Uterus (tissue), 4 donors: ENCODE measurements around the gene NEU4. TPM values are rescaled to one million over a fixed set of nuclear protein-coding genes. Genes with fewer than 3 reads are reported as not detected.
"Not testable (repeated sequence)": the region's sequence is repeated elsewhere in the genome, so short reads cannot be mapped to it uniquely, and the experiment has no call there.

ENCODE experiments used
- DNase-seq, 2 donors: peaks; one replicate each; pipeline ENCODE4 v3.0.0-alpha.2; 2019 to 2020
- H3K27ac ChIP-seq, 2 donors: fragments of 200-600 bp; sonication (generic); 1 replicate in 1 of 2; 2 replicates in 1 of 2; pipeline ENCODE4 v1.5.1; 2016 to 2018
- H3K27me3 ChIP-seq, 2 donors: fragments of 200-600 bp; sonication (generic); one replicate each; pipeline ENCODE4 v1.5.1; 2018 to 2019; ENCODE audit warnings: control low read depth in 1 of 2
- H3K36me3 ChIP-seq, 2 donors: fragments of 200-600 bp; sonication (generic); one replicate each; pipeline ENCODE4 v1.5.1; 2019; ENCODE audit warnings: control low read depth in 1 of 2
- H3K4me1 ChIP-seq, 2 donors: fragments of 200-600 bp; sonication (generic); one replicate each; pipeline ENCODE4 v1.5.1; 2018 to 2019; ENCODE audit warnings: control low read depth in 1 of 2
- H3K4me3 ChIP-seq, 2 donors: fragments of 200-600 bp; sonication (generic); 1 replicate in 1 of 2; 2 replicates in 1 of 2; pipeline ENCODE4 v1.5.1; 2018 to 2019; ENCODE audit warnings: mild to moderate bottlenecking in 1 of 2
- H3K9me3 ChIP-seq, 2 donors: fragments of 200-600 bp; sonication (generic); one replicate each; pipeline ENCODE4 v1.5.1; 2019; ENCODE audit warnings: control low read depth in 1 of 2
- POLR2A ChIP-seq, 2 donors: fragments of 450-650 bp; IDR thresholded peaks; one replicate each; pipeline ENCODE4 v1.6.1; 2016; ENCODE audit warnings: antibody characterized with exemption in 2 of 2, mild to moderate bottlenecking in 1 of 2, moderate library complexity in 1 of 2
- intact Hi-C: fragments of 100-400 bp; cut with DNase I; formaldehyde crosslinking; loops from one replicate; pipeline ENCODE4 v1.15.1; 2023; ENCODE audit warnings: low total_unique reads
- total RNA-seq, 4 donors: library from RNA; depleted of rRNA in 3 of 4; stranded (reverse); fragments of >200 nt in 3 of 4; gene quantifications; one replicate each; pipeline versions ENCODE4 v1.1.0 to v1.2.4, GENCODE V29; 2014 to 2023
- TF ChIP-seq, protein P1 (sequence below), 4 experiments: fragments of 200-600 bp in 2 of 4; fragments of 450-650 bp in 2 of 4; sonication (generic) in 2 of 4; IDR thresholded peaks; one replicate each; pipeline ENCODE4 v1.5.1; 2016 to 2019; ENCODE audit warnings: antibody characterized with exemption in 4 of 4, mild to moderate bottlenecking in 2 of 4, moderate library complexity in 1 of 4
- donor health status: DM: yes; HTN: yes; CAD: no.

NEU4 gene, protein sequence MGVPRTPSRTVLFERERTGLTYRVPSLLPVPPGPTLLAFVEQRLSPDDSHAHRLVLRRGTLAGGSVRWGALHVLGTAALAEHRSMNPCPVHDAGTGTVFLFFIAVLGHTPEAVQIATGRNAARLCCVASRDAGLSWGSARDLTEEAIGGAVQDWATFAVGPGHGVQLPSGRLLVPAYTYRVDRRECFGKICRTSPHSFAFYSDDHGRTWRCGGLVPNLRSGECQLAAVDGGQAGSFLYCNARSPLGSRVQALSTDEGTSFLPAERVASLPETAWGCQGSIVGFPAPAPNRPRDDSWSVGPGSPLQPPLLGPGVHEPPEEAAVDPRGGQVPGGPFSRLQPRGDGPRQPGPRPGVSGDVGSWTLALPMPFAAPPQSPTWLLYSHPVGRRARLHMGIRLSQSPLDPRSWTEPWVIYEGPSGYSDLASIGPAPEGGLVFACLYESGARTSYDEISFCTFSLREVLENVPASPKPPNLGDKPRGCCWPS
- under 1 TPM in 2 of 4 donors, not detected in 2; 0.21 to 0.29 TPM for total RNA-seq

DNA sequence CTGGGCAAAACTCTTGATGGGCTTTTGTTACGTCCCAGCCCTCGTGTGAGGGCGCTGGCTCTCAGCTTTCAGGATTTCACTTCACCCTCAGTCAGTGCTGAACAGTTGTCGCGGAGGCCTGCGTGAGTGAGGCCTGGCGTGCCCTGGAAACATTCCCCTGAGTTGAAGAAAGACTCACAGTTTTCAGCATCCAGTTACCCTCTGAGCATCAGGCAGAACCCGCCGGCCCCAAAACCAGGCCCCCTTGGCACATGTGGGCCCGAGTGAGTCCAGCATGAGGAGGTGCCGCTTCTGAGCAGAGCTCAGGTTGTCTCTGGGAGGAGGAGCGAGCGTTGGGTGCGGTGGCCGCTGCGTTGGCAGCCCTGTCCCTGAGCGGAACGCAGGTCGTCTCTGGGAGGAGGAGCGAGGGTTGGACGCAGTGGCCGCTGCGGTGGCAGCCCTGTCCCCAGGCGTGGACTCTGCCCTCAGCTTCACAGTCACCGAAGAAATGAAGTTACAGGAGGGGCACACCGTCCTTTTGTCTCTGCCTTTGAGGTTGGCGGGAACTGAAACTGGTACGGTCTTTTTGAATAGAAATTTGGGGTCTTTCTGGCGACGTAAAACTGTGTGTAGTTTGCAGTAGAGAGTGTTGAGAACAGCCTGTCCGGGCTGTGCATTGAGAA is at the start of gene NEU4:
TSS of gene NEU4 (plus strand) at position 473 of the 662 bp plus-strand sequence. CDS start 5,292 bp downstream, outside the sequence.
- DNase-seq, result peak in 1 of 2 donors; percentile 7
- Histone ChIP-seq H3K36me3 (no peaks in the 10 kb centered on the region), H3K27ac (no peak within 1 kb of the TSS), H3K27me3 (no peaks in the 10 kb centered on the region), H3K4me1 (peaks cover 0 to 9% of the 10 kb centered on the region in 2 donors), H3K4me3 (no peak within 1 kb of the TSS), H3K9me3 (no peaks in the 10 kb centered on the region)
- intact Hi-C loops, result no loop called here
- no peak for TF ChIP-seq POLR2A (IDR thresholded peaks at IDR 0.05)
- TF ChIP-seq, protein P1, sequence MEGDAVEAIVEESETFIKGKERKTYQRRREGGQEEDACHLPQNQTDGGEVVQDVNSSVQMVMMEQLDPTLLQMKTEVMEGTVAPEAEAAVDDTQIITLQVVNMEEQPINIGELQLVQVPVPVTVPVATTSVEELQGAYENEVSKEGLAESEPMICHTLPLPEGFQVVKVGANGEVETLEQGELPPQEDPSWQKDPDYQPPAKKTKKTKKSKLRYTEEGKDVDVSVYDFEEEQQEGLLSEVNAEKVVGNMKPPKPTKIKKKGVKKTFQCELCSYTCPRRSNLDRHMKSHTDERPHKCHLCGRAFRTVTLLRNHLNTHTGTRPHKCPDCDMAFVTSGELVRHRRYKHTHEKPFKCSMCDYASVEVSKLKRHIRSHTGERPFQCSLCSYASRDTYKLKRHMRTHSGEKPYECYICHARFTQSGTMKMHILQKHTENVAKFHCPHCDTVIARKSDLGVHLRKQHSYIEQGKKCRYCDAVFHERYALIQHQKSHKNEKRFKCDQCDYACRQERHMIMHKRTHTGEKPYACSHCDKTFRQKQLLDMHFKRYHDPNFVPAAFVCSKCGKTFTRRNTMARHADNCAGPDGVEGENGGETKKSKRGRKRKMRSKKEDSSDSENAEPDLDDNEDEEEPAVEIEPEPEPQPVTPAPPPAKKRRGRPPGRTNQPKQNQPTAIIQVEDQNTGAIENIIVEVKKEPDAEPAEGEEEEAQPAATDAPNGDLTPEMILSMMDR (IDR thresholded peaks at IDR 0.05), result no peak

DNA sequence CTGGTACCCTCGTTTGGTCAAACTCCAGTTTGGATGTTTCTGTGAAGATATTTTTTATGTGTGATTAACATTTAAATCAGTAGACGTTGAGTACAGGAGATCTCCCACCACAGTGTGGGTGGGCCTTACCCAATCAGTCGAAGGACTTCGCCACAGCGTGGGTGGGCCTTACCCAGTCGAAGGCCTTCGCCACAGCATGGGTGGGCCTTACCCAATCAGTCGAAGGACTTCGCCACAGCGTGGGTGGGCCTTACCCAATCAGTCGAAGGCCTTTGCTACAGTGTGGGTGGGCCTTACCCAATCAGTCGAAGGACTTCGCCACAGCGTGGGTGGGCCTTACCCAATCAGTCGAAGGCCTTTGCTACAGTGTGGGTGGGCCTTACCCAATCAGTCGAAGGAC is 49.1 kb upstream of the NEU4 start:
- H3K27ac ChIP-seq, H3K9me3 ChIP-seq, DNase-seq, H3K27me3 ChIP-seq, H3K4me1 ChIP-seq, H3K36me3 ChIP-seq, H3K4me3 ChIP-seq, intact Hi-C loops: not testable (repeated sequence)

DNA sequence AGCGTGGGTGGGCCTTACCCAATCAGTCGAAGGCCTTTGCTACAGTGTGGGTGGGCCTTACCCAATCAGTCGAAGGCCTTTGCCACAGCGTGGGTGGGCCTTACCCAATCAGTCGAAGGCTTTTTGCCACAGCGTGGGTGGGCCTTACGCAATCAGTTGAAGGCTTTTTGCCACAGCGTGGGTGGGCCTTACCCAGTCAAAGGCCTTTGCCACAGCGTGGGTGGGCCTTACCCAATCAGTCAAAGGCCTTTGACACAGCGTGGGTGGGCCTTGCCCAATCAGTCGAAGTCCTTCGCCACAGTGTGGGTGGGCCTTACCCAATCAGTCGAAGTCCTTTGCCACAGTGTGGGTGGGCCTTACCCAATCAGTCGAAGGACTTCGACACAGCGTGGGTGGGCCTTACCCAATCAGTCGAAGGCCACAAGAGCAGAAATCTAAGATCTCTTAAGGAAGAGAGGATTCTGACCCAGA is 48.7 kb upstream of the NEU4 start:
- Histone ChIP-seq H3K27ac (no peak overlapping the region), H3K36me3 (no peaks in the 10 kb centered on the region), H3K9me3 (no peaks in the 10 kb centered on the region), H3K4me1 (no peaks in the 10 kb centered on the region), H3K27me3 (no peaks in the 10 kb centered on the region), H3K4me3 (no peak overlapping the region)
- DNase-seq, result peak in 1 of 2 donors; percentile 11
- TF ChIP-seq, protein P1 (IDR thresholded peaks at IDR 0.05), result no peak
- no peak for TF ChIP-seq POLR2A (IDR thresholded peaks at IDR 0.05)
- intact Hi-C loops, result no loop called here

DNA sequence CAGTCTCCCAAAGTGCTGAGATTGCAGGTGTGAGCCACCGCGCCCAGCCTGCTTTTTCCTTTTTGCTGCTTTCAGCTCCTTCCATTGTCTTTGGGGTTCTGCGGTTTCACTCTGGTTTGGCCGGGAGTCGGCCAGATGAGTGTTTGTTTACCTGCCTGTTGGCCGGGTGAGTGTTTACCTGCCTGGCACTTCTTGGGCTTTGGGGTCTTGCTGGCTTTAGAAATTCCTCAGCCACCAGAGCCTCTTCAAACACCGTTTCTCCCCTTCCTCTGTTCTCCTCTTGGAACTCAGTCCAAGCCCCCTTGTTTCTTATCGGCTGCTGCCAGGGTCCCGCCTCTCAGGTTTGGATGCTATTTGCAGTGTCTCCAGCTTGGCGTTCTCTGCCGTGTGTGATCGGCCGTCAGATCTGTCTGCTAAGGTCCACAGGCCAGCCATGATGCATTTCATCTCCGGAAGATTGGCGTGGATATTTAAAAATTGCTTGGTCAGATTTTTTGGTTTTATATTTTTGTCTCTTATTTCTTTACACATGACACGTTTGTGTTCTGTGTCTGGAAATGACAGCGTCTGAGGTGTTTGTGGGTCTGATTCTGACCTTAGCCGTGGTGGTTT is 46.6 kb upstream of the NEU4 start:
- Histone ChIP-seq H3K27ac (no peak overlapping the region), H3K9me3 (no peaks in the 10 kb centered on the region), H3K27me3 (no peaks in the 10 kb centered on the region), H3K4me1 (no peaks in the 10 kb centered on the region), H3K36me3 (no peaks in the 10 kb centered on the region), H3K4me3 (no peak overlapping the region)
- TF ChIP-seq, protein P1 (IDR thresholded peaks at IDR 0.05), result no peak
- TF ChIP-seq POLR2A (IDR thresholded peaks at IDR 0.05), result no peak
- peak in 1 of 2 donors; percentile 1 for DNase-seq
- intact Hi-C loops, result no loop called here

DNA sequence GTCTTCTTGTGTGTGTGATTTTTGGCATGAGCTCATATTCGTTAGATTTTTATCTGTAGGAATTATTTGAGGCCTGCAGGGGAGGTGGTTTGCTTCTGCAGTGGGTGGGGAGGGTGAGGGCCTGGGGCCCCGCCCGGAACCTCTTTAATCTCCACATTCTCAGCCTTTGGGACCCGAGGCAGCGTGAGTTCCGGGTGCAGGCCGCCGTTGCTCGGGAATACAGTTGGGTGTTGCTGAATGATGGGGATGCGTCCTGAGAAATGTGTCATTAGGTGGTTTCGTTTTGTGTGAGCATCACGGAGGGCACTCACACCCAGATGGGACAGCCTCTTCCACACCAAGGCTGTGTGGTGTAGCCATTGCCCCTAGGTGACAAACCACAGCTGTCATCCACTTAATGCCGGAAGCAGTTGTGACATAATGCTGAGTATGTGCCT is 46.0 kb upstream of the NEU4 start:
- no peaks in the 10 kb centered on the region for H3K27me3 ChIP-seq
- H3K36me3 ChIP-seq, result no peaks in the 10 kb centered on the region
- H3K9me3 ChIP-seq, result no peaks in the 10 kb centered on the region
- no peak overlapping the region for H3K4me3 ChIP-seq
- TF ChIP-seq, protein P1 (IDR thresholded peaks at IDR 0.05), result no peak
- DNase-seq, result no peak
- no peak overlapping the region for H3K27ac ChIP-seq
- H3K4me1 ChIP-seq, result no peaks in the 10 kb centered on the region
- intact Hi-C loops, result no loop called here
